Measurements from ENCODE around the gene JAM3.
"Not testable (repeated sequence)": the region's sequence is repeated elsewhere in the genome, so short reads cannot be mapped to it uniquely, and the experiment has no call there.

The JAM3 gene

GRCh38 chr11:134097166-134097565 is 28.3 kb downstream of the JAM3 start:
- POLR2A ChIA-PET (ENCODE audit: low non-redundant PET): no interaction called here
- no peak for DNase-seq (ENCODE audit: low spot score)
- CTCF ChIA-PET: no interaction called here

GRCh38 chr11:134098566-134099184 is 29.8 kb downstream of the JAM3 start:
- 0 out of 2 replicates have a peak, but pooled peaks have one; percentile 13 for TF ChIP-seq CTCF (conservative IDR thresholded peaks at IDR 0.05; ENCODE audit: low read depth)
- H3K27ac ChIP-seq: no peak overlapping the region
- DNase-seq (ENCODE audit: low spot score): peak; percentile 13
- CTCF ChIA-PET: interaction anchor here (0.6 to 1.2 kb wide), 3 partner anchors 171 to 1478 kb away, joined by 3 to 5 read pairs (median 3); no protein-coding TSS in a partner anchor
- POLR2A ChIA-PET (ENCODE audit: low non-redundant PET): interaction anchor here (0.6 kb wide), 1 partner anchor 41 kb away, joined by 8 read pairs; no protein-coding TSS in a partner anchor

More at GRCh38 chr11:134097166-134097565, 28.3 kb downstream of the JAM3 start:
- no peak for TF ChIP-seq CTCF (conservative IDR thresholded peaks at IDR 0.05; ENCODE audit: low read depth)
- H3K27ac ChIP-seq: no peak overlapping the region

DNA sequence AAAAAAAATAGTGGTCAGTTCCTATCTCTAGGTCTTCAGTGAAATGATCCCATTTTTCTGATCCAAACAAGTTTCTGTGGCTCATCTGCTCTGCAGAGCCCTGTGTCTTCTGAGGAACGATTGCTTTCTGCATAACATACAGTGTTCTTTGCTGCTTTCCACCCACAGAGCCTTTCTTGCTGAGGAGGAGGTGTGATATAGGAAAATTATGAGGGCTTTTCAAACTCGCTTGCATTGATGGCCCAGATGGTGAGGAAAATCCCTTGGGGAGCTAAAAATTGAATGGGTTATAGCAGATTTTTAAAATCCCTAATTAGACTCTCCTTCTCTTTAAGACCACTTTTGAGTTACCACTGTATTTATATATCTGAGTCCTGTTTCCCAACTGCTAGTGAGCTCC is 31.3 kb downstream of the JAM3 start:
- ChIA-PET CTCF (no interaction called here), POLR2A (ENCODE audit: low non-redundant PET) (no interaction called here)
- H3K27ac ChIP-seq: no peak overlapping the region
- no peak for TF ChIP-seq CTCF (conservative IDR thresholded peaks at IDR 0.05; ENCODE audit: low read depth)
- DNase-seq (ENCODE audit: low spot score): no peak

DNA sequence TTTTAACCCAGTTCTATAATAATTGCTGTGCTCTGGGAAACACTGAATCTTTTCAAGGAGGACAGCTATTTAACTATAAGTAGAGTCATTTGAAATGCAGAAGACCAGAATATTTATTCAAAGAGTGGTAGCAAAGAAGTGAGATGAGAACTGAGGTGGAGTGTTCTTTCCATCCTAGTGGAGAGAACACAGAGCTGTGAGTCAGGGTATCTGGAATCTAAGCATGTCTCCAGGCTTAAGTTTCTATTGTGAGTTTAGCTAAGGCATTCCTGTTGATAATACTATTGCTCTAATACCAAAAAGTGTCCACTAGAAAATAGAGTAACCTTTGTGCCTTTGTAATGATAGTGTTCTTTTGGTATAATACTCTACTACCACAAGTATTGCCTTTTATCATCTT is 32.4 kb downstream of the JAM3 start:
- DNase-seq (ENCODE audit: low spot score): no peak
- POLR2A ChIA-PET (ENCODE audit: low non-redundant PET): no interaction called here
- CTCF ChIA-PET: no interaction called here
- no peak overlapping the region for H3K27ac ChIP-seq
- TF ChIP-seq CTCF (conservative IDR thresholded peaks at IDR 0.05; ENCODE audit: low read depth): no peak

- H3K27ac ChIP-seq: no peak overlapping the region
- ChIA-PET POLR2A (ENCODE audit: low non-redundant PET) (interaction anchor here (0.5 kb wide), 1 partner anchor 13 kb away, joined by 3 read pairs; no protein-coding TSS in a partner anchor), CTCF (no interaction called here)
- no peak for DNase-seq (ENCODE audit: low spot score)
- no peak for TF ChIP-seq CTCF (conservative IDR thresholded peaks at IDR 0.05; ENCODE audit: low read depth)
Observed at GRCh38 chr11:134110252-134110815, 41.5 kb downstream of the JAM3 start.

DNA sequence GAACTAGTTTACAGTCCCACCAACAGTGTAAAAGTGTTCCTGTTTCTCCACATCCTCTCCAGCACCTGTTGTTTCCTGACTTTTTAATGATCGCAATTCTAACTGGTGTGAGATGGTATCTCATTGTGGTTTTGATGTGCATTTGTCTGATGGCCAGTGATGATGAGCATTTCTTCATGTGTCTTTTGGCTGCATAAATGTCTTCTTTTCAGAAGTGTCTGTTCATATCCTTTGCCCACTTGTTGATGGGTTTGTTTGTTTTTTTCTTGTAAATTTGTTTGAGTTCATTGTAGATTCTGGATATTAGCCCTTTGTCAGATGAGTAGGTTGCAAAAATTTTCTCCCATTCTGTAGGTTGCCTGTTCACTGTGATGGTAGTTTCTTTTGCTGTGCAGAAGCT is 44.9 kb downstream of the JAM3 start:
- H3K27ac ChIP-seq; POLR2A ChIA-PET (ENCODE audit: low non-redundant PET); DNase-seq (ENCODE audit: low spot score); CTCF ChIA-PET: not testable (repeated sequence)

DNA sequence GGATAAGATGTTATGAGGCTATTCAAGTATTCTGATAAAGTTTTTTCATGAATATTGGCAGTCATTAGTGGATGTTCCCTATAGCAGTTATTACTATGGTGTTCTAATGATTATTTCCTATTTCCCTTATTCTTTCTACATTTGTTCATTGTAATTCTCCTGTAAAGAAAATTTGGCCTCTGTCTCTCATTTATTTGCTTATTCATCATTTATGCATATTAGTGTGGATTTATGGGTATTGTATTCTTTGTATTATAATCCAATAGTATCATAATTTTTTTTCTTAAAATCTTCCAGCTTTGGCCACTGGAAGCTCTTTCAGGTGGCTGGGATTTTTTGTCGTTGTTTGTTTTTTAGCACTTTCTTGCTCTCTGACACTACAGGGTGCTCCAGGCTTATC is 47.3 kb downstream of the JAM3 start:
- CTCF ChIA-PET: interaction anchor here (0.6 kb wide), 1 partner anchor 634 kb away, joined by 5 read pairs; no protein-coding TSS in a partner anchor

More for the DNA sequence above, 47.3 kb downstream of the JAM3 start:
- POLR2A ChIA-PET (ENCODE audit: low non-redundant PET): no interaction called here
- TF ChIP-seq CTCF (conservative IDR thresholded peaks at IDR 0.05; ENCODE audit: low read depth): no peak
- H3K27ac ChIP-seq: no peak overlapping the region
- no peak for DNase-seq (ENCODE audit: low spot score)

Measured in RWPE1 (cell line).